ENCODE results near the gene GNB1. TPM values are rescaled to one million over a fixed set of nuclear protein-coding genes. Genes with fewer than 3 reads are reported as not detected.

GNB1 gene
- total and polyA plus RNA-seq, 2 experiments from 2014 or later = 134 to 175 TPM

DNA sequence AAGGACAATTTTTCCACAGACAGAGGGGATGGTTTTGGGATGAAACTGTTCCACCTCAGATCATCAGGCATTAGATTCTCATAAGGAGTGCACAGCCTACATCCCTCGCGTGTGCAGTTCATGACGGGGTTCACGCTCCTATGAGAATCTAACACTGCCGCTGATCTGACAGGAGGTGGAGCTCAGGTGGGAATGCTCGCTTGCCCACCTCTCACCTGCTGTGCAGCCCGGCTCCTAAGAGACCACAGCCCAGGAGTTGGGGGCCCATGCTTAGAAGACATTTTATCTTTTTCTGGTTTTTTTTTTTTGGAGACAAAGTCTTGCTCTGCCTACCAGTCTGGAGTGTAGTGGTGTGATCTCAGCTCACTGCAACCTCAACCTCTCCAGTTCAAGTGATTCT is 16.0 kb downstream of the GNB1 start:
- Histone ChIP-seq H3K27me3 (no peaks in the 10 kb centered on the region), H3K4me3 (no peak overlapping the region), H3K4me2 (no peak overlapping the region), H3K9me2 (replicated peaks; ENCODE audit: insufficient read depth) (no peaks in the 10 kb centered on the region), H3K79me2 (peaks cover 100% of the 10 kb centered on the region), H3K36me3 (replicated peaks; ENCODE audit: insufficient read depth, low read depth) (no peaks in the 10 kb centered on the region), H3K27ac (no peak overlapping the region), H3K9me3 (ENCODE audit: low read depth) (no peaks in the 10 kb centered on the region), H2AFZ (no peak overlapping the region), H3K4me1 (ENCODE audit: insufficient read depth) (no peaks in the 10 kb centered on the region), H4K20me1 (ENCODE audit: insufficient read depth, poor library complexity, severe bottlenecking) (peaks cover 100% of the 10 kb centered on the region)
- DNase-seq (ENCODE audit: low spot score) = no peak
- 97% methylated on average over 7 of the region's 7 CpGs for WGBS (ENCODE audit: low lambda C conversion rate, missing lambda C conversion rate)
- TF ChIP-seq EZH2phosphoT487 (IDR thresholded peaks at IDR 0.05; ENCODE audit: low read depth, severe bottlenecking, unreplicated experiment) = no peak
- TF ChIP-seq EZH2 (IDR thresholded peaks at IDR 0.05; ENCODE audit: borderline replicate concordance) = no peak
- no peak for TF ChIP-seq CTCF (IDR thresholded peaks at IDR 0.05; ENCODE audit: poor library complexity)

DNA sequence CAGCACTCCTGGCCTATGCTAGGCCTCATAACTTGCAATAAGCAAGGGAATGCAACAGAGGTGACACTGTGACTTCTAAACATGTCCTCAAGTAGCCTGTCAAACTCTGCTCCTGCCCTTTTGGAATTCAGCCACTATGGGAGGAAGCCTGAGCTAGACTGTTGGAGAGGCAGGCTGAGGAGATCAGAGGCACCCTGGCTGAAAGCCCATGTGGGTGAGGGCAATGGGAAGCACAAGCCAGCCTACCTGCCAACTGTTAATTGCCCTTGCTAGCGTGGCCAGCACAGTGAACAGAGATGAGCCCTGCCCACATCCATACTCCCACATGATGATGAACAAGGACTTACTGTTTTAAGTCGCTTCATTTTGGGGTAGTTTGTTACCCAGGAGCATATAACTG is 17.7 kb downstream of the GNB1 start:
- H4K20me1 ChIP-seq (ENCODE audit: insufficient read depth, poor library complexity, severe bottlenecking) = peaks cover 100% of the 10 kb centered on the region
- H3K27ac ChIP-seq = no peak overlapping the region
- H3K4me2 ChIP-seq = no peak overlapping the region

GRCh38 chr1:1872329-1872994 is 18.4 kb downstream of the GNB1 start:
- Histone ChIP-seq H3K27ac (no peak overlapping the region), H3K27me3 (no peaks in the 10 kb centered on the region), H3K9me2 (replicated peaks; ENCODE audit: insufficient read depth) (no peaks in the 10 kb centered on the region), H3K36me3 (replicated peaks; ENCODE audit: insufficient read depth, low read depth) (no peaks in the 10 kb centered on the region), H3K4me1 (ENCODE audit: insufficient read depth) (no peaks in the 10 kb centered on the region), H4K20me1 (ENCODE audit: insufficient read depth, poor library complexity, severe bottlenecking) (peaks cover 99% of the 10 kb centered on the region), H2AFZ (no peak overlapping the region), H3K4me3 (no peak overlapping the region), H3K4me2 (no peak overlapping the region), H3K9me3 (ENCODE audit: low read depth) (no peaks in the 10 kb centered on the region), H3K79me2 (peaks cover 100% of the 10 kb centered on the region)
- no peak for TF ChIP-seq EZH2 (IDR thresholded peaks at IDR 0.05; ENCODE audit: borderline replicate concordance)
- no peak for TF ChIP-seq EZH2phosphoT487 (IDR thresholded peaks at IDR 0.05; ENCODE audit: low read depth, severe bottlenecking, unreplicated experiment)
- no peak for TF ChIP-seq CTCF (IDR thresholded peaks at IDR 0.05; ENCODE audit: poor library complexity)
- no peak for DNase-seq (ENCODE audit: low spot score)
- 95% methylated on average over 11 of the region's 11 CpGs for whole genome bisulfite sequencing (ENCODE audit: low lambda C conversion rate, missing lambda C conversion rate)

More for the DNA sequence above, 17.7 kb downstream of the GNB1 start:
- Histone ChIP-seq H3K36me3 (replicated peaks; ENCODE audit: insufficient read depth, low read depth) (no peaks in the 10 kb centered on the region), H3K4me1 (ENCODE audit: insufficient read depth) (no peaks in the 10 kb centered on the region), H3K9me3 (ENCODE audit: low read depth) (no peaks in the 10 kb centered on the region), H3K27me3 (no peaks in the 10 kb centered on the region), H2AFZ (no peak overlapping the region), H3K9me2 (replicated peaks; ENCODE audit: insufficient read depth) (no peaks in the 10 kb centered on the region), H3K79me2 (peaks cover 100% of the 10 kb centered on the region), H3K4me3 (no peak overlapping the region)
- DNase-seq (ENCODE audit: low spot score) = no peak
- WGBS (ENCODE audit: low lambda C conversion rate, missing lambda C conversion rate) = 93% methylated on average over 2 of the region's 2 CpGs
- TF ChIP-seq EZH2 (IDR thresholded peaks at IDR 0.05; ENCODE audit: borderline replicate concordance) (no peak), CTCF (IDR thresholded peaks at IDR 0.05; ENCODE audit: poor library complexity) (no peak), EZH2phosphoT487 (IDR thresholded peaks at IDR 0.05; ENCODE audit: low read depth, severe bottlenecking, unreplicated experiment) (no peak)
